Astrocyte (in vitro differentiated cells and primary cell): ENCODE data around the gene UNC5C.

Experiments
- EZH2 ChIP-seq: IDR thresholded peaks from 2 replicates; pipeline ENCODE4 v1.6.1; 2012; ENCODE audit warnings: mild to moderate bottlenecking, low read length, inconsistent platforms; ENCODE audit not compliant: insufficient read depth
- TF ChIP-seq, protein P1 (sequence below): IDR thresholded peaks from 2 replicates; pipeline ENCODE4 v1.5.1; 2011; ENCODE audit warnings: low read depth, mild to moderate bottlenecking, inconsistent platforms, low read length, moderate library complexity; ENCODE audit not compliant: insufficient read depth

DNA sequence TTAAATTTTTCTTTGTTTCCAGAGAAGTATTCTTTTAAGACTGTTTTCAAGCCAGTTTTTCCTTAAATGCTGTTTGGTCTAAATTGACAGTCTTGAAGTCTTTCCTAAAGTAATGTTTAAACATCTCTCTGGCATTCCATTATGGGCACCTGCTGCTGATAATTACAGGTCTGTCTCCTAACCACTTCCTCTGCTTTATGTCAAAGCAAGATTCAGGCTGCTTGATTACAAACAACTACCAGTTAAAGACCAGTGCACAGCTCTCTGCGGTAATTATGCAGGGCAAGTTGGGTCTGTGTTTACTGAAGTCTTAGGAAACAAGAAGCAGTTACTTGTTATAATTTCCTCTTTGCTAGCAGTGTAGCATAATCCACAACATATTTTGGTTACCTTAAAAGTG is 17.6 kb downstream of the UNC5C start:
- no peak for TF ChIP-seq EZH2
- TF ChIP-seq, protein P1, sequence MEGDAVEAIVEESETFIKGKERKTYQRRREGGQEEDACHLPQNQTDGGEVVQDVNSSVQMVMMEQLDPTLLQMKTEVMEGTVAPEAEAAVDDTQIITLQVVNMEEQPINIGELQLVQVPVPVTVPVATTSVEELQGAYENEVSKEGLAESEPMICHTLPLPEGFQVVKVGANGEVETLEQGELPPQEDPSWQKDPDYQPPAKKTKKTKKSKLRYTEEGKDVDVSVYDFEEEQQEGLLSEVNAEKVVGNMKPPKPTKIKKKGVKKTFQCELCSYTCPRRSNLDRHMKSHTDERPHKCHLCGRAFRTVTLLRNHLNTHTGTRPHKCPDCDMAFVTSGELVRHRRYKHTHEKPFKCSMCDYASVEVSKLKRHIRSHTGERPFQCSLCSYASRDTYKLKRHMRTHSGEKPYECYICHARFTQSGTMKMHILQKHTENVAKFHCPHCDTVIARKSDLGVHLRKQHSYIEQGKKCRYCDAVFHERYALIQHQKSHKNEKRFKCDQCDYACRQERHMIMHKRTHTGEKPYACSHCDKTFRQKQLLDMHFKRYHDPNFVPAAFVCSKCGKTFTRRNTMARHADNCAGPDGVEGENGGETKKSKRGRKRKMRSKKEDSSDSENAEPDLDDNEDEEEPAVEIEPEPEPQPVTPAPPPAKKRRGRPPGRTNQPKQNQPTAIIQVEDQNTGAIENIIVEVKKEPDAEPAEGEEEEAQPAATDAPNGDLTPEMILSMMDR, result no peak
